GM23338 (cell line): Measurements from ENCODE around the gene CH25H. TPM values are rescaled to one million over a fixed set of nuclear protein-coding genes. Genes with fewer than 3 reads are reported as not detected.

Experiments used
- ATAC-seq: fragments of 200-7000 bp; cut with Tn5 transposase; 3 replicates; pipeline ENCODE4 v1.9.1; 2020
- DNase-seq: peaks from one replicate; pipeline ENCODE4 v3.0.0-alpha.2; 2015; ENCODE audit warnings: low spot score
- H2AFZ ChIP-seq: fragments of 200-600 bp; sonication (generic); 2 replicates; pipeline ENCODE4 v1.8.0; 2016; ENCODE audit warnings: antibody characterized with exemption, mild to moderate bottlenecking, moderate library complexity
- H3F3A ChIP-seq: fragments of 200-600 bp; sonication (generic); replicated peaks from 2 replicates; pipeline ENCODE4 v1.8.0; 2017; ENCODE audit warnings: antibody characterized with exemption, mixed run types, low read depth
- H3K27ac ChIP-seq: fragments of 200-600 bp; sonication (generic); 2 replicates; pipeline ENCODE4 v1.6.1; 2016; ENCODE audit warnings: low read depth
- H3K27me3 ChIP-seq: fragments of 200-600 bp; sonication (generic); 2 replicates; pipeline ENCODE4 v1.8.0; 2016; ENCODE audit warnings: mild to moderate bottlenecking, mixed run types, moderate library complexity; ENCODE audit not compliant: insufficient read depth
- H3K36me3 ChIP-seq: fragments of 200-600 bp; sonication (generic); 2 replicates; pipeline ENCODE4 v1.8.0; 2016; ENCODE audit warnings: mild to moderate bottlenecking; ENCODE audit not compliant: insufficient read depth
- H3K4me1 ChIP-seq: fragments of 200-600 bp; sonication (generic); 2 replicates; pipeline ENCODE4 v1.8.0; 2016; ENCODE audit warnings: mild to moderate bottlenecking, moderate library complexity; ENCODE audit not compliant: insufficient read depth
- H3K4me2 ChIP-seq: fragments of 200-600 bp; sonication (generic); 2 replicates; pipeline ENCODE4 v1.7.1; 2017; ENCODE audit warnings: mixed run types
- H3K4me3 ChIP-seq: fragments of 200-600 bp; sonication (generic); 2 replicates; pipeline ENCODE4 v1.6.1; 2016; ENCODE audit warnings: mixed run types
- H3K79me2 ChIP-seq: fragments of 200-600 bp; sonication (generic); replicated peaks from 2 replicates; pipeline ENCODE4 v1.8.0; 2017; ENCODE audit warnings: mild to moderate bottlenecking; ENCODE audit not compliant: insufficient read depth
- H3K9me2 ChIP-seq: fragments of 200-600 bp; sonication (generic); 2 replicates; pipeline ENCODE4 v1.8.0; 2017; ENCODE audit not compliant: insufficient read depth
- H4K20me1 ChIP-seq: fragments of 200-600 bp; sonication (generic); replicated peaks from 2 replicates; pipeline ENCODE4 v1.8.0; 2017; ENCODE audit warnings: mild to moderate bottlenecking; ENCODE audit not compliant: insufficient read depth
- H3K27ac Mint-ChIP-seq: 2 replicates; pipeline ENCODE4 v1.8.0; 2020; ENCODE audit warnings: inconsistent platforms, mild to moderate bottlenecking, moderate library complexity, mixed read lengths
- H3K27me3 Mint-ChIP-seq: 3 replicates; pipeline ENCODE4 v1.8.0; 2022; ENCODE audit warnings: low read depth, mild to moderate bottlenecking, moderate library complexity, mixed read lengths, inconsistent platforms; ENCODE audit not compliant: insufficient read depth, poor library complexity
- H3K36me3 Mint-ChIP-seq: 3 replicates; pipeline ENCODE4 v1.8.0; 2021; ENCODE audit warnings: low read depth, mild to moderate bottlenecking, inconsistent platforms, moderate library complexity, mixed read lengths
- H3K4me1 Mint-ChIP-seq: 3 replicates; pipeline ENCODE4 v1.8.0; 2020; ENCODE audit warnings: mild to moderate bottlenecking, inconsistent platforms, mixed read lengths
- H3K4me3 Mint-ChIP-seq: 3 replicates; pipeline ENCODE4 v1.8.0; 2021; ENCODE audit warnings: moderate library complexity, mild to moderate bottlenecking, inconsistent platforms, mixed read lengths
- H3K9me3 Mint-ChIP-seq: 3 replicates; pipeline ENCODE4 v1.8.0; 2020; ENCODE audit warnings: moderate library complexity, mild to moderate bottlenecking, inconsistent platforms, mixed read lengths
- CREB1 ChIP-seq: fragments of 250-450 bp; sonication (Bioruptor Pico); IDR thresholded peaks from 2 replicates; pipeline ENCODE4 v1.5.0; 2020; ENCODE audit warnings: low read depth, mild to moderate bottlenecking, moderate library complexity
- EZH2 ChIP-seq: fragments of 200-600 bp; sonication (generic); IDR thresholded peaks from one replicate; pipeline ENCODE4 v1.8.0; 2017; ENCODE audit warnings: antibody characterized with exemption, mild to moderate bottlenecking, low read depth; ENCODE audit not compliant: unreplicated experiment
- EZH2phosphoT487 ChIP-seq: fragments of 200-600 bp; sonication (generic); IDR thresholded peaks from one replicate; pipeline ENCODE4 v1.8.1; 2018; ENCODE audit warnings: antibody characterized with exemption; ENCODE audit not compliant: unreplicated experiment
- JUNB ChIP-seq: IDR thresholded peaks from one replicate; pipeline ENCODE4 v1.6.1; 2016; ENCODE audit warnings: antibody characterized with exemption; ENCODE audit not compliant: unreplicated experiment
- NANOG ChIP-seq: IDR thresholded peaks from 2 replicates; pipeline ENCODE4 v1.6.1; 2016; ENCODE audit warnings: antibody characterized with exemption, borderline replicate concordance
- POLR2AphosphoS5 ChIP-seq: IDR thresholded peaks from 2 replicates; pipeline ENCODE4 v1.6.1; 2016; ENCODE audit warnings: antibody characterized with exemption, low read depth
- STAT1 ChIP-seq: IDR thresholded peaks from one replicate; pipeline ENCODE4 v1.6.1; 2016; ENCODE audit warnings: antibody characterized with exemption; ENCODE audit not compliant: unreplicated experiment
- ZNF114 ChIP-seq: fragments of 250-450 bp; sonication (Bioruptor Pico); IDR thresholded peaks from 2 replicates; pipeline ENCODE4 v1.5.0; 2020; ENCODE audit warnings: mild to moderate bottlenecking, moderate library complexity
- ZNF331 ChIP-seq: fragments of 250-450 bp; sonication (Bioruptor Pico); IDR thresholded peaks from 2 replicates; pipeline ENCODE4 v1.5.0; 2020; ENCODE audit warnings: low read depth, mild to moderate bottlenecking, moderate library complexity
- polyA plus RNA-seq: library from polyadenylated mRNA; unstranded; fragments of >200 nt; fragmentation: Nextera tagmentation; extraction: Ambion mirVana; gene quantifications from 2 replicates; pipeline ENCODE4 v1.2.1, GENCODE V29; 2016
- total RNA-seq: library from RNA; depleted of rRNA; stranded (reverse); fragments of >200 nt; shearing (Covaris generic); gene quantifications from 2 replicates; pipeline ENCODE4 v1.2.3, GENCODE V29; 2014
- TF ChIP-seq, protein P1 (sequence below), 2 experiments: fragments of 200-600 bp in 1 of 2; sonication (generic) in 1 of 2; conservative IDR thresholded peaks; 2 replicates each; pipeline versions ENCODE4 v1.5.1 to v1.6.1; 2016 to 2017; ENCODE audit warnings: antibody characterized with exemption in 2 of 2, low read depth in 2 of 2, mild to moderate bottlenecking in 2 of 2, moderate library complexity in 1 of 2
- TF ChIP-seq, protein P2 (sequence below): IDR thresholded peaks from 2 replicates; pipeline ENCODE4 v1.6.1; 2016; ENCODE audit warnings: antibody characterized with exemption
- TF ChIP-seq, protein P3 (sequence below): fragments of 250-450 bp; sonication (Bioruptor Pico); IDR thresholded peaks from 2 replicates; pipeline ENCODE4 v1.5.0; 2020; ENCODE audit warnings: mild to moderate bottlenecking, moderate library complexity
- TF ChIP-seq, protein P4 (sequence below): IDR thresholded peaks from one replicate; pipeline ENCODE4 v1.6.1; 2018; ENCODE audit warnings: antibody characterized with exemption; ENCODE audit not compliant: unreplicated experiment

CH25H gene
- total and polyA plus RNA-seq, 2 experiments from 2014 or later: 1.3 to 1.7 TPM

DNA sequence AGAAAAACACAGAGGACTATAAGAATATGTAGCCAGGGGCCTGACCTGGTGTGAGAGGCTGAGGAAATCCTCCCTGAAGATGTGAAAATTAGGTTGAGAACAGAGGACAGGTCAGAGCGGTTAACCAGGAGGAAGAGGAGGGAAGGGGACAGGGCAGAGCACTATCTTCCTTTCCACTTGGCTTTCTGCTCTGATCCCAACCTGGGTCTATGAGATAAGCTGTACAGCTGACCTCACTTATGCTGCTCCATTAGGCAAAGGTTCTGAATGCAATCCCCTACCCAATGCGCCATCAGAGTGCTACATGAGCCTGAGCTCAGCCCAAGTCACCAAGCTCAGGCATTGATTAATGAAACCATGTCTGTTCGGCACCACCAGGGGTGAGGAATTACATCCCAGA is 33.9 kb upstream of the CH25H start:
- peaks cover 5% of the 10 kb centered on the region for H3K79me2 ChIP-seq
- Mint-ChIP-seq H3K9me3 (no peaks in the 10 kb centered on the region), H3K27me3 (peaks cover 2% of the 10 kb centered on the region), H3K36me3 (peaks cover 3% of the 10 kb centered on the region; the same call in 2 of the 3 replicates), H3K27ac (no peak overlapping the region), H3K4me3 (no peak overlapping the region), H3K4me1 (peaks cover 40% of the 10 kb centered on the region)
- H3F3A ChIP-seq: no peaks in the 10 kb centered on the region
- H4K20me1 ChIP-seq: no peaks in the 10 kb centered on the region
- no peak overlapping the region for H3K4me2 ChIP-seq
- DNase-seq (no peak), ATAC-seq (peak; percentile 44; the same call in 2 of the 3 replicates)
- H3K27me3 ChIP-seq: no peaks in the 10 kb centered on the region
- no peak overlapping the region for H2AFZ ChIP-seq
- no peak overlapping the region for H3K27ac ChIP-seq
- H3K9me2 ChIP-seq: no peaks in the 10 kb centered on the region
- peaks cover under 1% of the 10 kb centered on the region; the same call in 1 of the 2 replicates for H3K36me3 ChIP-seq
- H3K4me1 ChIP-seq: peaks cover 51% of the 10 kb centered on the region
- H3K4me3 ChIP-seq: no peak overlapping the region
- TF ChIP-seq ZNF331 (CRISPR knock-in tag) (no peak), NANOG (no peak), ZNF114 (CRISPR knock-in tag) (no peak), EZH2 (no peak), CREB1 (CRISPR knock-in tag) (no peak), STAT1 (no peak), EZH2phosphoT487 (no peak), JUNB (no peak), POLR2AphosphoS5 (no peak)
- TF ChIP-seq, protein P1, sequence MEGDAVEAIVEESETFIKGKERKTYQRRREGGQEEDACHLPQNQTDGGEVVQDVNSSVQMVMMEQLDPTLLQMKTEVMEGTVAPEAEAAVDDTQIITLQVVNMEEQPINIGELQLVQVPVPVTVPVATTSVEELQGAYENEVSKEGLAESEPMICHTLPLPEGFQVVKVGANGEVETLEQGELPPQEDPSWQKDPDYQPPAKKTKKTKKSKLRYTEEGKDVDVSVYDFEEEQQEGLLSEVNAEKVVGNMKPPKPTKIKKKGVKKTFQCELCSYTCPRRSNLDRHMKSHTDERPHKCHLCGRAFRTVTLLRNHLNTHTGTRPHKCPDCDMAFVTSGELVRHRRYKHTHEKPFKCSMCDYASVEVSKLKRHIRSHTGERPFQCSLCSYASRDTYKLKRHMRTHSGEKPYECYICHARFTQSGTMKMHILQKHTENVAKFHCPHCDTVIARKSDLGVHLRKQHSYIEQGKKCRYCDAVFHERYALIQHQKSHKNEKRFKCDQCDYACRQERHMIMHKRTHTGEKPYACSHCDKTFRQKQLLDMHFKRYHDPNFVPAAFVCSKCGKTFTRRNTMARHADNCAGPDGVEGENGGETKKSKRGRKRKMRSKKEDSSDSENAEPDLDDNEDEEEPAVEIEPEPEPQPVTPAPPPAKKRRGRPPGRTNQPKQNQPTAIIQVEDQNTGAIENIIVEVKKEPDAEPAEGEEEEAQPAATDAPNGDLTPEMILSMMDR (conservative IDR thresholded peaks at IDR 0.05; ENCODE audit: low read depth in 2 of 2): no peak
- TF ChIP-seq, protein P2, sequence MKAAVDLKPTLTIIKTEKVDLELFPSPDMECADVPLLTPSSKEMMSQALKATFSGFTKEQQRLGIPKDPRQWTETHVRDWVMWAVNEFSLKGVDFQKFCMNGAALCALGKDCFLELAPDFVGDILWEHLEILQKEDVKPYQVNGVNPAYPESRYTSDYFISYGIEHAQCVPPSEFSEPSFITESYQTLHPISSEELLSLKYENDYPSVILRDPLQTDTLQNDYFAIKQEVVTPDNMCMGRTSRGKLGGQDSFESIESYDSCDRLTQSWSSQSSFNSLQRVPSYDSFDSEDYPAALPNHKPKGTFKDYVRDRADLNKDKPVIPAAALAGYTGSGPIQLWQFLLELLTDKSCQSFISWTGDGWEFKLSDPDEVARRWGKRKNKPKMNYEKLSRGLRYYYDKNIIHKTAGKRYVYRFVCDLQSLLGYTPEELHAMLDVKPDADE: no peak
- TF ChIP-seq, protein P3, sequence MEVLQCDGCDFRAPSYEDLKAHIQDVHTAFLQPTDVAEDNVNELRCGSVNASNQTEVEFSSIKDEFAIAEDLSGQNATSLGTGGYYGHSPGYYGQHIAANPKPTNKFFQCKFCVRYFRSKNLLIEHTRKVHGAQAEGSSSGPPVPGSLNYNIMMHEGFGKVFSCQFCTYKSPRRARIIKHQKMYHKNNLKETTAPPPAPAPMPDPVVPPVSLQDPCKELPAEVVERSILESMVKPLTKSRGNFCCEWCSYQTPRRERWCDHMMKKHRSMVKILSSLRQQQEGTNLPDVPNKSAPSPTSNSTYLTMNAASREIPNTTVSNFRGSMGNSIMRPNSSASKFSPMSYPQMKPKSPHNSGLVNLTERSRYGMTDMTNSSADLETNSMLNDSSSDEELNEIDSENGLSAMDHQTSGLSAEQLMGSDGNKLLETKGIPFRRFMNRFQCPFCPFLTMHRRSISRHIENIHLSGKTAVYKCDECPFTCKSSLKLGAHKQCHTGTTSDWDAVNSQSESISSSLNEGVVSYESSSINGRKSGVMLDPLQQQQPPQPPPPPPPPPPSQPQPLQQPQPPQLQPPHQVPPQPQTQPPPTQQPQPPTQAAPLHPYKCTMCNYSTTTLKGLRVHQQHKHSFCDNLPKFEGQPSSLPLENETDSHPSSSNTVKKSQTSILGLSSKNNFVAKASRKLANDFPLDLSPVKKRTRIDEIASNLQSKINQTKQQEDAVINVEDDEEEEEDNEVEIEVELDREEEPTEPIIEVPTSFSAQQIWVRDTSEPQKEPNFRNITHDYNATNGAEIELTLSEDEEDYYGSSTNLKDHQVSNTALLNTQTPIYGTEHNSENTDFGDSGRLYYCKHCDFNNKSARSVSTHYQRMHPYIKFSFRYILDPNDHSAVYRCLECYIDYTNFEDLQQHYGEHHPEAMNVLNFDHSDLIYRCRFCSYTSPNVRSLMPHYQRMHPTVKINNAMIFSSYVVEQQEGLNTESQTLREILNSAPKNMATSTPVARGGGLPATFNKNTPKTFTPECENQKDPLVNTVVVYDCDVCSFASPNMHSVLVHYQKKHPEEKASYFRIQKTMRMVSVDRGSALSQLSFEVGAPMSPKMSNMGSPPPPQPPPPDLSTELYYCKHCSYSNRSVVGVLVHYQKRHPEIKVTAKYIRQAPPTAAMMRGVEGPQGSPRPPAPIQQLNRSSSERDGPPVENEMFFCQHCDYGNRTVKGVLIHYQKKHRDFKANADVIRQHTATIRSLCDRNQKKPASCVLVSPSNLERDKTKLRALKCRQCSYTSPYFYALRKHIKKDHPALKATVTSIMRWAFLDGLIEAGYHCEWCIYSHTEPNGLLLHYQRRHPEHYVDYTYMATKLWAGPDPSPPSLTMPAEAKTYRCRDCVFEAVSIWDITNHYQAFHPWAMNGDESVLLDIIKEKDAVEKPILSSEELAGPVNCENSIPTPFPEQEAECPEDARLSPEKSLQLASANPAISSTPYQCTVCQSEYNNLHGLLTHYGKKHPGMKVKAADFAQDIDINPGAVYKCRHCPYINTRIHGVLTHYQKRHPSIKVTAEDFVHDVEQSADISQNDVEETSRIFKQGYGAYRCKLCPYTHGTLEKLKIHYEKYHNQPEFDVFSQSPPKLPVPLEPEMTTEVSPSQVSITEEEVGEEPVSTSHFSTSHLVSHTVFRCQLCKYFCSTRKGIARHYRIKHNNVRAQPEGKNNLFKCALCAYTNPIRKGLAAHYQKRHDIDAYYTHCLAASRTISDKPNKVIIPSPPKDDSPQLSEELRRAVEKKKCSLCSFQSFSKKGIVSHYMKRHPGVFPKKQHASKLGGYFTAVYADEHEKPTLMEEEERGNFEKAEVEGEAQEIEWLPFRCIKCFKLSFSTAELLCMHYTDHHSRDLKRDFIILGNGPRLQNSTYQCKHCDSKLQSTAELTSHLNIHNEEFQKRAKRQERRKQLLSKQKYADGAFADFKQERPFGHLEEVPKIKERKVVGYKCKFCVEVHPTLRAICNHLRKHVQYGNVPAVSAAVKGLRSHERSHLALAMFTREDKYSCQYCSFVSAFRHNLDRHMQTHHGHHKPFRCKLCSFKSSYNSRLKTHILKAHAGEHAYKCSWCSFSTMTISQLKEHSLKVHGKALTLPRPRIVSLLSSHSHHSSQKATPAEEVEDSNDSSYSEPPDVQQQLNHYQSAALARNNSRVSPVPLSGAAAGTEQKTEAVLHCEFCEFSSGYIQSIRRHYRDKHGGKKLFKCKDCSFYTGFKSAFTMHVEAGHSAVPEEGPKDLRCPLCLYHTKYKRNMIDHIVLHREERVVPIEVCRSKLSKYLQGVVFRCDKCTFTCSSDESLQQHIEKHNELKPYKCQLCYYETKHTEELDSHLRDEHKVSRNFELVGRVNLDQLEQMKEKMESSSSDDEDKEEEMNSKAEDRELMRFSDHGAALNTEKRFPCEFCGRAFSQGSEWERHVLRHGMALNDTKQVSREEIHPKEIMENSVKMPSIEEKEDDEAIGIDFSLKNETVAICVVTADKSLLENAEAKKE (CRISPR knock-in tag): no peak
- TF ChIP-seq, protein P4, sequence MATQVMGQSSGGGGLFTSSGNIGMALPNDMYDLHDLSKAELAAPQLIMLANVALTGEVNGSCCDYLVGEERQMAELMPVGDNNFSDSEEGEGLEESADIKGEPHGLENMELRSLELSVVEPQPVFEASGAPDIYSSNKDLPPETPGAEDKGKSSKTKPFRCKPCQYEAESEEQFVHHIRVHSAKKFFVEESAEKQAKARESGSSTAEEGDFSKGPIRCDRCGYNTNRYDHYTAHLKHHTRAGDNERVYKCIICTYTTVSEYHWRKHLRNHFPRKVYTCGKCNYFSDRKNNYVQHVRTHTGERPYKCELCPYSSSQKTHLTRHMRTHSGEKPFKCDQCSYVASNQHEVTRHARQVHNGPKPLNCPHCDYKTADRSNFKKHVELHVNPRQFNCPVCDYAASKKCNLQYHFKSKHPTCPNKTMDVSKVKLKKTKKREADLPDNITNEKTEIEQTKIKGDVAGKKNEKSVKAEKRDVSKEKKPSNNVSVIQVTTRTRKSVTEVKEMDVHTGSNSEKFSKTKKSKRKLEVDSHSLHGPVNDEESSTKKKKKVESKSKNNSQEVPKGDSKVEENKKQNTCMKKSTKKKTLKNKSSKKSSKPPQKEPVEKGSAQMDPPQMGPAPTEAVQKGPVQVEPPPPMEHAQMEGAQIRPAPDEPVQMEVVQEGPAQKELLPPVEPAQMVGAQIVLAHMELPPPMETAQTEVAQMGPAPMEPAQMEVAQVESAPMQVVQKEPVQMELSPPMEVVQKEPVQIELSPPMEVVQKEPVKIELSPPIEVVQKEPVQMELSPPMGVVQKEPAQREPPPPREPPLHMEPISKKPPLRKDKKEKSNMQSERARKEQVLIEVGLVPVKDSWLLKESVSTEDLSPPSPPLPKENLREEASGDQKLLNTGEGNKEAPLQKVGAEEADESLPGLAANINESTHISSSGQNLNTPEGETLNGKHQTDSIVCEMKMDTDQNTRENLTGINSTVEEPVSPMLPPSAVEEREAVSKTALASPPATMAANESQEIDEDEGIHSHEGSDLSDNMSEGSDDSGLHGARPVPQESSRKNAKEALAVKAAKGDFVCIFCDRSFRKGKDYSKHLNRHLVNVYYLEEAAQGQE: no peak
